ENCODE measurements around the gene PTH2. TPM values are rescaled to one million over a fixed set of nuclear protein-coding genes. Genes with fewer than 3 reads are reported as not detected.

PTH2 gene
- total and polyA plus RNA-seq, 2 donors from 2014 or later: not detected

GRCh38 chr19:49433240-49433901 lies 10.1 kb upstream of the PTH2 start:
- intact Hi-C loops (cut with DNase I): loop anchor here (10.0 kb wide), 1 partner anchor 209 kb away; no protein-coding TSS in a partner anchor
- Histone ChIP-seq H3K9me3 (ENCODE audit: control insufficient read depth in 2 of 3, insufficient read depth in 1 of 3, low read length in 3 of 3) (no peaks in the 10 kb centered on the region), H3K9ac (ENCODE audit: low read length in 3 of 3) (no peak overlapping the region), H3K4me3 (ENCODE audit: low read length in 3 of 3) (no peak overlapping the region), H3K4me1 (ENCODE audit: control insufficient read depth in 2 of 3, insufficient read depth in 2 of 3, low read depth in 1 of 3, low read length in 3 of 3) (no peaks in the 10 kb centered on the region), H3K36me3 (ENCODE audit: control insufficient read depth in 2 of 3, insufficient read depth in 3 of 3, low read length in 3 of 3) (no peaks in the 10 kb centered on the region), H3K27ac (ENCODE audit: low read depth in 2 of 2, low read length in 2 of 2) (no peak overlapping the region), H3K27me3 (ENCODE audit: control insufficient read depth, insufficient read depth, low read length) (peaks cover 63% of the 10 kb centered on the region)
- DNase-seq: no peak
- FAIRE-seq: no peak
- no peak for TF ChIP-seq CTCF (IDR thresholded peaks at IDR 0.05; ENCODE audit: borderline replicate concordance, extremely low read depth, insufficient read depth)

- Histone ChIP-seq H3K4me1 (ENCODE audit: control insufficient read depth in 2 of 3, insufficient read depth in 2 of 3, low read depth in 1 of 3, low read length in 3 of 3) (no peaks in the 10 kb centered on the region), H3K9ac (ENCODE audit: low read length in 3 of 3) (no peak overlapping the region), H3K27me3 (ENCODE audit: control insufficient read depth, insufficient read depth, low read length) (peaks cover 59% of the 10 kb centered on the region), H3K27ac (ENCODE audit: low read depth in 2 of 2, low read length in 2 of 2) (no peak overlapping the region), H3K4me3 (ENCODE audit: low read length in 3 of 3) (no peak overlapping the region), H3K36me3 (ENCODE audit: control insufficient read depth in 2 of 3, insufficient read depth in 3 of 3, low read length in 3 of 3) (no peaks in the 10 kb centered on the region), H3K9me3 (ENCODE audit: control insufficient read depth in 2 of 3, insufficient read depth in 1 of 3, low read length in 3 of 3) (no peaks in the 10 kb centered on the region)
- TF ChIP-seq CTCF (IDR thresholded peaks at IDR 0.05; ENCODE audit: borderline replicate concordance, extremely low read depth, insufficient read depth): no peak
- FAIRE-seq (no peak), DNase-seq (no peak)
- intact Hi-C loops (cut with DNase I): loop anchor here (10.0 kb wide), 1 partner anchor 208 kb away; no protein-coding TSS in a partner anchor
These were observed 9.2 kb upstream of the PTH2 start for GRCh38 chr19:49432141-49433073.

- Histone ChIP-seq H3K27ac (ENCODE audit: low read depth in 2 of 2, low read length in 2 of 2) (no peak overlapping the region), H3K4me3 (ENCODE audit: low read length in 3 of 3) (no peak overlapping the region), H3K4me1 (ENCODE audit: control insufficient read depth in 2 of 3, insufficient read depth in 2 of 3, low read depth in 1 of 3, low read length in 3 of 3) (no peaks in the 10 kb centered on the region), H3K9ac (ENCODE audit: low read length in 3 of 3) (no peak overlapping the region), H3K36me3 (ENCODE audit: control insufficient read depth in 2 of 3, insufficient read depth in 3 of 3, low read length in 3 of 3) (no peaks in the 10 kb centered on the region), H3K27me3 (ENCODE audit: control insufficient read depth, insufficient read depth, low read length) (peaks cover 59% of the 10 kb centered on the region), H3K9me3 (ENCODE audit: control insufficient read depth in 2 of 3, insufficient read depth in 1 of 3, low read length in 3 of 3) (no peaks in the 10 kb centered on the region)
- intact Hi-C loops (cut with DNase I): loop anchor here (10.0 kb wide), 1 partner anchor 207 kb away; no protein-coding TSS in a partner anchor
- FAIRE-seq (no peak), DNase-seq (no peak)
- no peak for TF ChIP-seq CTCF (IDR thresholded peaks at IDR 0.05; ENCODE audit: borderline replicate concordance, extremely low read depth, insufficient read depth)
These were observed 8.1 kb upstream of the PTH2 start for GRCh38 chr19:49431330-49431749.
